Measurements from ENCODE around the gene IFNB1.
A peak's percentile ranks its signal among the peaks of the same experiment; 100 is the strongest.

Gene IFNB1

GRCh38 chr9:21082671-21083070 is 4.9 kb upstream of the IFNB1 start:
- Histone ChIP-seq H3K27me3 (no peaks in the 10 kb centered on the region), H3K27ac (peak overlapping the region in 1 of 2 donors; percentile 15), H3K36me3 (no peaks in the 10 kb centered on the region), H3K9me3 (peaks cover 0 to 7% (median 6%) of the 10 kb centered on the region in 3 donors), H3K4me3 (no peak overlapping the region), H3K4me1 (peaks cover 0 to 16% (median 6%) of the 10 kb centered on the region in 4 donors)
- TF ChIP-seq, protein P1, sequence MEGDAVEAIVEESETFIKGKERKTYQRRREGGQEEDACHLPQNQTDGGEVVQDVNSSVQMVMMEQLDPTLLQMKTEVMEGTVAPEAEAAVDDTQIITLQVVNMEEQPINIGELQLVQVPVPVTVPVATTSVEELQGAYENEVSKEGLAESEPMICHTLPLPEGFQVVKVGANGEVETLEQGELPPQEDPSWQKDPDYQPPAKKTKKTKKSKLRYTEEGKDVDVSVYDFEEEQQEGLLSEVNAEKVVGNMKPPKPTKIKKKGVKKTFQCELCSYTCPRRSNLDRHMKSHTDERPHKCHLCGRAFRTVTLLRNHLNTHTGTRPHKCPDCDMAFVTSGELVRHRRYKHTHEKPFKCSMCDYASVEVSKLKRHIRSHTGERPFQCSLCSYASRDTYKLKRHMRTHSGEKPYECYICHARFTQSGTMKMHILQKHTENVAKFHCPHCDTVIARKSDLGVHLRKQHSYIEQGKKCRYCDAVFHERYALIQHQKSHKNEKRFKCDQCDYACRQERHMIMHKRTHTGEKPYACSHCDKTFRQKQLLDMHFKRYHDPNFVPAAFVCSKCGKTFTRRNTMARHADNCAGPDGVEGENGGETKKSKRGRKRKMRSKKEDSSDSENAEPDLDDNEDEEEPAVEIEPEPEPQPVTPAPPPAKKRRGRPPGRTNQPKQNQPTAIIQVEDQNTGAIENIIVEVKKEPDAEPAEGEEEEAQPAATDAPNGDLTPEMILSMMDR (IDR thresholded peaks at IDR 0.05): no peak
- no peak for DNase-seq
- intact Hi-C loops (cut with DNase I; ENCODE audit: low total_unique reads): no loop called here

GRCh38 chr9:21081999-21082398 is 4.3 kb upstream of the IFNB1 start:
- TF ChIP-seq, protein P1 (IDR thresholded peaks at IDR 0.05): no peak
- H3K27me3 ChIP-seq: no peaks in the 10 kb centered on the region
- H3K4me1 ChIP-seq: peaks cover 0 to 16% (median 6%) of the 10 kb centered on the region in 4 donors

DNA sequence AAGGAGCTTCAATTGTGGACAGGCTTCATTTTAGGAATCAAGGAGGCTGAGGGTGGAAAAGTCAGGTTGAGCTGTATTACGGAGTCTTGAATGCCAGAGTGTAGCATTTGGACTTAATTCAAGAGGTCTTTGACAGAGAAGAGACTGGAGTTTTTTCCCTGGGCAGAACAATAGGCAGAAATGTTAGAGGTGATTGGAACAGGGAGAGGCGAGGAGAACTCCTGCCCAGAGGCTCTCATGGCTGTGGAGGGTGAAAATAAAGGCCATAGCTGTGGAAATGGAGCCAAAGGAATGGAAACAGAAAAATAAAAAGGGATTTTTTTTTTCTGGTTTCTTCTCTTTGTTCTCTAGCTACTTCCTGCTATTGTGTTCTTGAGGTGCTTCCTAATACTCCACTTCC is 3.7 kb upstream of the IFNB1 start:
- intact Hi-C loops (cut with DNase I; ENCODE audit: low total_unique reads): no loop called here
- DNase-seq: no peak
- Histone ChIP-seq H3K36me3 (no peaks in the 10 kb centered on the region), H3K27ac (no peak overlapping the region), H3K27me3 (no peaks in the 10 kb centered on the region), H3K4me1 (peaks cover 0 to 16% (median 6%) of the 10 kb centered on the region in 4 donors), H3K9me3 (no peaks in the 10 kb centered on the region), H3K4me3 (no peak overlapping the region)
- TF ChIP-seq, protein P1 (IDR thresholded peaks at IDR 0.05): no peak

More at GRCh38 chr9:21081999-21082398, 4.3 kb upstream of the IFNB1 start:
- Histone ChIP-seq H3K9me3 (peaks cover 0 to 5% (median 4%) of the 10 kb centered on the region in 3 donors), H3K36me3 (no peaks in the 10 kb centered on the region), H3K27ac (no peak overlapping the region), H3K4me3 (no peak overlapping the region)
- intact Hi-C loops (cut with DNase I; ENCODE audit: low total_unique reads): no loop called here
- DNase-seq: no peak

DNA sequence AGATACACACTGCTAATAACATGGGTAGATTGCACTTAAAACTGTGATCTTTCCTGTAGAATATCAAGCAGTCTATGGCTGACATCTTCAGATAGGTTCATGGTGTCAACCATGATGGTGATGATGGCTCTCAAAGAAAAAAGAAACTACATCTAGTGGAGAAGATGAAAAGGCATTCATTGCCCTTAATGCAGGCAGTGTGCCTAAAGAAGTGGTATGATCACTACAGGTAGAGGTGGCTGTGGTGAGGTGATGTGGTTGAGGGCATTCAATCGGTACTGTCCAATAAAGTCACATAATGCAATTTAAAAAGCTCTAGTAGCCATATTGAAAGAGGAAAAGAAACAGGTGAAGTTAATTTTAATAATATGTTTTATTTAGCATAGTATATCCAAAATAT is 3.1 kb upstream of the IFNB1 start:
- TF ChIP-seq, protein P1 (IDR thresholded peaks at IDR 0.05): no peak
- Histone ChIP-seq H3K9me3 (no peaks in the 10 kb centered on the region), H3K4me3 (no peak overlapping the region), H3K27ac (no peak overlapping the region), H3K27me3 (no peaks in the 10 kb centered on the region), H3K4me1 (peaks cover 0 to 16% (median 6%) of the 10 kb centered on the region in 4 donors), H3K36me3 (no peaks in the 10 kb centered on the region)
- intact Hi-C loops (cut with DNase I; ENCODE audit: low total_unique reads): no loop called here
- no peak for DNase-seq

GRCh38 chr9:21078702-21079101 is 960 bp upstream of the IFNB1 start:
- Histone ChIP-seq H3K27me3 (no peaks in the 10 kb centered on the region), H3K4me1 (peaks cover 0 to 16% (median 6%) of the 10 kb centered on the region in 4 donors), H3K4me3 (no peak overlapping the region), H3K27ac (no peak overlapping the region), H3K9me3 (no peaks in the 10 kb centered on the region), H3K36me3 (no peaks in the 10 kb centered on the region)
- TF ChIP-seq, protein P1 (IDR thresholded peaks at IDR 0.05): no peak
- intact Hi-C loops (cut with DNase I; ENCODE audit: low total_unique reads): no loop called here
- no peak for DNase-seq

GRCh38 chr9:21075484-21075883 is 2.3 kb downstream of the IFNB1 start:
- Histone ChIP-seq H3K27ac (no peak overlapping the region), H3K4me3 (no peak overlapping the region), H3K9me3 (no peaks in the 10 kb centered on the region), H3K4me1 (peaks cover 0 to 5% (median under 1%) of the 10 kb centered on the region in 4 donors), H3K36me3 (no peaks in the 10 kb centered on the region), H3K27me3 (no peaks in the 10 kb centered on the region)
- DNase-seq: no peak
- TF ChIP-seq, protein P1 (IDR thresholded peaks at IDR 0.05): no peak
- intact Hi-C loops (cut with DNase I; ENCODE audit: low total_unique reads): no loop called here

All from tibial artery (tissue), 4 donors.